HepG2 (cell line): Measurements from ENCODE around the gene TTYH1. TPM values are rescaled to one million over a fixed set of nuclear protein-coding genes. Genes with fewer than 3 reads are reported as not detected.
A peak's percentile ranks its signal among the peaks of the same experiment; 100 is the strongest.

Experiments
- ATAC-seq: fragments of 200-7000 bp; cut with Tn5 transposase; 3 replicates; pipeline ENCODE4 v1.9.1; 2020; ENCODE audit warnings: mild to moderate bottlenecking, moderate library complexity
- Bru-seq: library from RNA; stranded (reverse); fragments of 400-500 nt; gene quantifications from one replicate; lab custom pipeline; 2021; lab: Mats Ljungman, UMichigan
- BruChase-seq, 2 experiments: library from RNA; stranded (reverse); fragments of 400-500 nt; gene quantifications; one replicate each; lab custom pipeline; 2021; lab: Mats Ljungman, UMichigan
- BruUV-seq: library from RNA; stranded (reverse); fragments of 400-500 nt; replicated peaks from 2 replicates; lab custom pipeline; 2021; lab: Mats Ljungman, UMichigan
- CTCF ChIA-PET: fragments of 300-600 bp; formaldehyde crosslinking; extraction: SDS; loops from one replicate; lab custom pipeline; 2021; ENCODE audit warnings: low total read pairs, inconsistent platforms, low intra/inter-chr PET ratio; lab: Yijun Ruan, JAX
- POLR2A ChIA-PET: fragments of 350-600 bp; sonication (Branson Sonifier 250); formaldehyde crosslinking; loops from one replicate; lab custom pipeline; 2020; ENCODE audit warnings: antibody characterized with exemption, inconsistent platforms; lab: Yijun Ruan, JAX
- DNase-seq: peaks from one replicate; pipeline ENCODE4 v3.0.0-alpha.2; 2015; ENCODE audit warnings: low spot score
- FAIRE-seq: peaks from 3 replicates; lab custom pipeline; 2011; peaks lifted over from hg19 to GRCh38; lab: Jason Lieb, UNC
- H2AFZ ChIP-seq: one replicate; pipeline ENCODE4 v1.6.1; 2011; ENCODE audit warnings: low read length, inconsistent platforms
- H3K27ac ChIP-seq: fragments of 300-600 bp; 3 replicates; pipeline ENCODE4 v1.8.0; 2011; ENCODE audit warnings: mixed run types, mild to moderate bottlenecking, mixed read lengths, low read length, inconsistent platforms; ENCODE audit not compliant: insufficient read depth; ENCODE audit errors: extremely low read length
- H3K27me3 ChIP-seq, 2 experiments: fragments of 200-600 bp in 1 of 2; 2 replicates in 1 of 2; 3 replicates in 1 of 2; pipeline versions ENCODE4 v1.6.0 to v1.8.0; 2011; ENCODE audit warnings: low read length in 2 of 2, mild to moderate bottlenecking in 2 of 2, moderate library complexity in 2 of 2, inconsistent platforms in 1 of 2; ENCODE audit not compliant: insufficient read depth in 2 of 2, control insufficient read depth in 1 of 2
- H3K36me3 ChIP-seq, 2 experiments: fragments of 200-600 bp in 1 of 2; replicated peaks in 1 of 2; 2 replicates in 1 of 2; 3 replicates in 1 of 2; pipeline versions ENCODE4 v1.5.1 to v1.8.0; 2011; ENCODE audit warnings: low read length in 2 of 2, inconsistent platforms in 1 of 2; ENCODE audit not compliant: insufficient read depth in 2 of 2, control insufficient read depth in 1 of 2
- H3K4me1 ChIP-seq: 2 replicates; pipeline ENCODE4 v1.5.1; 2012; ENCODE audit warnings: low read length, inconsistent platforms; ENCODE audit not compliant: insufficient read depth
- H3K4me2 ChIP-seq: 2 replicates; pipeline ENCODE4 v1.6.0; 2011; ENCODE audit warnings: low read depth, low read length, inconsistent platforms
- H3K4me3 ChIP-seq, 3 experiments: fragments of 200-600 bp in 1 of 3; sonication (generic), shearing (Covaris generic) in 1 of 3; replicated peaks in 1 of 3; 2 replicates each; pipeline ENCODE4 v1.5.1; 2011 to 2016; ENCODE audit warnings: low read length in 3 of 3, inconsistent platforms in 2 of 3, low read depth in 2 of 3, mild to moderate bottlenecking in 2 of 3, control low read depth in 1 of 3, mixed read lengths in 1 of 3; ENCODE audit not compliant: insufficient read depth in 1 of 3
- H3K79me2 ChIP-seq: one replicate; pipeline ENCODE4 v1.6.1; 2011; ENCODE audit warnings: low read length, inconsistent platforms; ENCODE audit not compliant: insufficient read depth
- H3K9ac ChIP-seq: 2 replicates; pipeline ENCODE4 v1.6.0; 2011; ENCODE audit warnings: mild to moderate bottlenecking, low read depth, low read length, inconsistent platforms; ENCODE audit not compliant: insufficient read depth
- H3K9me3 ChIP-seq: 2 replicates; pipeline ENCODE4 v1.5.1; 2012; ENCODE audit warnings: mild to moderate bottlenecking, low read length
- H4K20me1 ChIP-seq: 2 replicates; pipeline ENCODE4 v1.6.0; 2011; ENCODE audit warnings: inconsistent platforms, mild to moderate bottlenecking, low read length, moderate library complexity; ENCODE audit not compliant: insufficient read depth
- PCBP2 ChIP-seq: fragments of 200-400 bp; formaldehyde crosslinking; optimal IDR thresholded peaks from 2 replicates; pipeline ENCODE3; 2018; ENCODE audit warnings: low read length, low read depth; ENCODE audit not compliant: poor library complexity, severe bottlenecking
- PHF8 ChIP-seq: sonication (generic); formaldehyde crosslinking; IDR thresholded peaks from 2 replicates; pipeline ENCODE4 v1.5.0; 2020; ENCODE audit warnings: missing genetic modification reagents
- RBFOX2 ChIP-seq: fragments of 200-400 bp; formaldehyde crosslinking; IDR thresholded peaks from 2 replicates; pipeline ENCODE4 v1.6.1; 2017; ENCODE audit warnings: low read depth, mild to moderate bottlenecking, low read length
- RBM39 ChIP-seq: fragments of 200-400 bp; formaldehyde crosslinking; IDR thresholded peaks from one replicate; pipeline ENCODE4 v1.6.1; 2018; ENCODE audit warnings: antibody characterized with exemption, mild to moderate bottlenecking, low read depth, low read length; ENCODE audit not compliant: poor library complexity, severe bottlenecking
- UBTF ChIP-seq: sonication (generic); formaldehyde crosslinking; IDR thresholded peaks from 2 replicates; pipeline ENCODE4 v1.4.0; 2020; ENCODE audit warnings: mild to moderate bottlenecking, missing genetic modification reagents
- ZBTB33 ChIP-seq: sonication (generic); formaldehyde crosslinking; IDR thresholded peaks from 2 replicates; pipeline ENCODE4 v1.4.0; 2020; ENCODE audit warnings: missing genetic modification reagents
- ZNF687 ChIP-seq: sonication (generic); formaldehyde crosslinking; IDR thresholded peaks from 2 replicates; pipeline ENCODE4 v1.5.1; 2020; ENCODE audit warnings: mild to moderate bottlenecking, missing genetic modification reagents, moderate library complexity
- WGBS: methylation state at CpG from one replicate; pipeline ENCODE4 v1.1.6; 2017; ENCODE audit warnings: low lambda C conversion rate; 5-methylcytosine and 5-hydroxymethylcytosine counted together
- in situ Hi-C: cut with HindIII; loops from 2 replicates; pipeline ENCODE4 v1.10.0; 2017; ENCODE audit warnings: low pct_unique_long_range_greater_than_20kb; ENCODE audit not compliant: extremely low pct_ligation_motif_present
- intact Hi-C: fragments of 100-400 bp; cut with micrococcal nuclease; formaldehyde crosslinking; loops from one replicate; pipeline ENCODE4 v1.10.0; 2022; ENCODE audit not compliant: unreplicated experiment
- long read RNA-seq, 2 experiments: library from RNA in 1 of 2; library from polyadenylated mRNA in 1 of 2; stranded (forward) in 1 of 2; unstranded in 1 of 2; transcript quantifications; one replicate each; pipeline ENCODE4 v2.0.0, GENCODE V29; 2019 to 2022
- polyA minus RNA-seq, 3 experiments: library from RNA; depleted of rRNA, polyadenylated mRNA; stranded (reverse); fragments of >200 nt; gene quantifications; 2 replicates each; pipeline ENCODE4 v1.2.3, GENCODE V29; 2011; ENCODE audit warnings: low replicate concordance in 1 of 3
- polyA plus RNA-seq, 8 experiments: library from polyadenylated mRNA; depleted of rRNA in 3 of 8; stranded (reverse) in 7 of 8; unstranded in 1 of 8; fragments of >200 nt; fragmentation: Illumina TruSeq in 4 of 8; extraction: Trizol in 4 of 8; gene quantifications; 2 replicates each; pipeline versions ENCODE4 v1.2.1 to v1.2.3, GENCODE V29; 2011 to 2016; ENCODE audit warnings: low read depth in 4 of 8, missing spikeins in 1 of 8, mixed read lengths in 1 of 8; ENCODE audit not compliant: insufficient read depth in 1 of 8
- total RNA-seq, 5 experiments: library from RNA; depleted of rRNA; stranded (reverse); fragments of >200 nt; fragmentation: Illumina TruSeq; extraction: Trizol; gene quantifications; 2 replicates each; pipeline ENCODE4 v1.2.3, GENCODE V29; 2016; ENCODE audit warnings: low read depth in 1 of 5

TTYH1 gene
- 10.6 and 19.9 TPM in 2 replicates for total RNA-seq (2016; rRNA removed; fragmentation: Illumina TruSeq; extraction: Trizol)
- total RNA-seq (2016; cell fraction: cytosol; rRNA removed; fragmentation: Illumina TruSeq; extraction: Trizol; ENCODE audit: low read depth), result 24.8 and 26.4 TPM in 2 replicates
- total RNA-seq (2016; cell fraction: insoluble cytoplasmic fraction; rRNA removed; fragmentation: Illumina TruSeq; extraction: Trizol), result 9.4 and 21.3 TPM in 2 replicates
- total RNA-seq (2016; cell fraction: membrane; rRNA removed; fragmentation: Illumina TruSeq; extraction: Trizol), result 27.7 and 30.4 TPM in 2 replicates
- total RNA-seq (2016; cell fraction: nucleus; rRNA removed; fragmentation: Illumina TruSeq; extraction: Trizol), result 16.5 and 20.3 TPM in 2 replicates
- 6.9 and 8.9 TPM in 2 replicates for polyA plus RNA-seq (2011; rRNA removed)
- 7.0 and 10.7 TPM in 2 replicates for polyA plus RNA-seq (2011; cell fraction: cytosol; rRNA removed)
- polyA plus RNA-seq (2011; cell fraction: nucleus; rRNA removed), result 13.2 and 17.7 TPM in 2 replicates
- 4.1 and 6.2 TPM in 2 replicates for polyA plus RNA-seq (2012)
- polyA plus RNA-seq (2016; cell fraction: cytosol; fragmentation: Illumina TruSeq; extraction: Trizol; ENCODE audit: low read depth), result 27.2 and 29.7 TPM in 2 replicates
- 11.5 and 12.2 TPM in 2 replicates for polyA plus RNA-seq (2016; cell fraction: insoluble cytoplasmic fraction; fragmentation: Illumina TruSeq; extraction: Trizol; ENCODE audit: low read depth)
- polyA plus RNA-seq (2016; cell fraction: membrane; fragmentation: Illumina TruSeq; extraction: Trizol; ENCODE audit: low read depth), result 29.0 and 29.3 TPM in 2 replicates
- 34.6 and 38.5 TPM in 2 replicates for polyA plus RNA-seq (2016; cell fraction: nucleus; fragmentation: Illumina TruSeq; extraction: Trizol; ENCODE audit: insufficient read depth, low read depth)
- 15.4 TPM in 1 of 2 replicates, not detected in the other for polyA minus RNA-seq (2011; rRNA and poly(A)+ RNA removed; ENCODE audit: low replicate concordance)
- 6.2 and 9.2 TPM in 2 replicates for polyA minus RNA-seq (2011; cell fraction: cytosol; rRNA and poly(A)+ RNA removed)
- polyA minus RNA-seq (2011; cell fraction: nucleus; rRNA and poly(A)+ RNA removed), result 2.6 and 3.9 TPM in 2 replicates
- Bru-seq, nascent RNA, result percentile 49 among the genes with signal in this experiment
- BruChase-seq, experiment 1, labeled RNA remaining after a 6-hour chase, result percentile 55 among the genes with signal in this experiment
- percentile 53 among the genes with signal in this experiment for BruChase-seq, experiment 2, labeled RNA remaining after a 2-hour chase
- long read RNA-seq, experiment 1, transcript TTYH1-202 (14 exons, 1,885 nt), result major isoform, 7 of 19 reads
- long read RNA-seq, experiment 1, partial matches to known transcripts, result 5 of 19 reads
- long read RNA-seq, experiment 1, other reads (novel, unspliced or antisense), result 3 of 19 reads
- long read RNA-seq, experiment 2, transcript TTYH1-202 (14 exons, 1,885 nt), result major isoform, 67 of 159 reads
- long read RNA-seq, experiment 2, transcript TTYH1-201 (14 exons, 2,088 nt), result minor isoform, 14 of 159 reads
- long read RNA-seq, experiment 2, partial matches to known transcripts, result 33 of 159 reads
- long read RNA-seq, experiment 2, other reads (novel, unspliced or antisense), result 43 of 159 reads

- Histone ChIP-seq H3K27ac (no peak within 1 kb of the TSS), H2AFZ (no peak within 1 kb of the TSS), H3K9ac (peak within 1 kb of the TSS; percentile 54), H3K9me3 (no peaks in the 10 kb centered on the region), H3K36me3 (no peaks in the 10 kb centered on the region), H3K79me2 (no peaks in the 10 kb centered on the region), H3K4me1 (peaks cover 51% of the 10 kb centered on the region), H3K27me3 (no peaks in the 10 kb centered on the region), H4K20me1 (no peaks in the 10 kb centered on the region), H3K4me3 (peak within 1 kb of the TSS; percentile 65 to 68 (median 66)), H3K4me2 (peak within 1 kb of the TSS; percentile 66)
- no TSS peak for BruUV-seq
- DNase-seq, result no peak
- ChIA-PET POLR2A (no interaction called here), CTCF (interaction anchor here (1.1 kb wide), 1 partner anchor 23 kb away, joined by 3 read pairs; no protein-coding TSS in a partner anchor)
- in situ Hi-C loops, result no loop called here
- intact Hi-C loops, result no loop called here
- 94% methylated on average over 12 of the region's 68 CpGs for WGBS
- no peak for FAIRE-seq
- peak; percentile 29 for ATAC-seq
- TF ChIP-seq ZNF687 (CRISPR knock-in tag) (peak; percentile 16; the same call in 1 of the 2 replicates), UBTF (CRISPR knock-in tag) (0 out of 2 replicates have a peak, but pooled peaks have one; percentile 1), RBM39 (no peak), PCBP2 (no peak), RBFOX2 (0 out of 2 replicates have a peak, but pooled peaks have one; percentile 28), ZBTB33 (CRISPR knock-in tag) (peak; percentile 94), PHF8 (CRISPR knock-in tag) (0 out of 2 replicates have a peak, but pooled peaks have one; percentile 17)
These were observed at the start of gene TTYH1 for GRCh38 chr19:54415208-54415900. Gene TTYH1 (plus strand): TSS chr19:54415464. CDS start chr19:54415553, 89 bp downstream.
